Astrocyte (in vitro differentiated cells and primary cell): Measurements from ENCODE around the gene DCUN1D3.

Source experiments
- EZH2 ChIP-seq: IDR thresholded peaks from 2 replicates; pipeline ENCODE4 v1.6.1; 2012; ENCODE audit warnings: mild to moderate bottlenecking, low read length, inconsistent platforms; ENCODE audit not compliant: insufficient read depth
- TF ChIP-seq, protein P1 (sequence below): IDR thresholded peaks from 2 replicates; pipeline ENCODE4 v1.5.1; 2011; ENCODE audit warnings: low read depth, mild to moderate bottlenecking, inconsistent platforms, low read length, moderate library complexity; ENCODE audit not compliant: insufficient read depth

DNA sequence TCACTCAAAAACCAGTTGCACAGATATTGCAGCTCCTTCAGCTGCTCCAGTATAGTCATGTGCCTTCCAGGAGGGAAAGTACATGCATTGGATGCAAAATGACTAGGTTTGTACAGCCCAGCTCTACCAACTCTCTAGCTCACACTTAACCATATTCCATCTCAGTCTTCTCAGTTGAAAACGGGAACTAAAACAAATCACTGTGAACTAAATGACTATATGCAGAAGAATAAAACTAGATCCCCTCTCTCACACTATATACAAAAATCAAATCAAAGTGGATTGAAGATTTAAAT, 24.9 kb downstream of the DCUN1D3 start:
- TF ChIP-seq, protein P1, sequence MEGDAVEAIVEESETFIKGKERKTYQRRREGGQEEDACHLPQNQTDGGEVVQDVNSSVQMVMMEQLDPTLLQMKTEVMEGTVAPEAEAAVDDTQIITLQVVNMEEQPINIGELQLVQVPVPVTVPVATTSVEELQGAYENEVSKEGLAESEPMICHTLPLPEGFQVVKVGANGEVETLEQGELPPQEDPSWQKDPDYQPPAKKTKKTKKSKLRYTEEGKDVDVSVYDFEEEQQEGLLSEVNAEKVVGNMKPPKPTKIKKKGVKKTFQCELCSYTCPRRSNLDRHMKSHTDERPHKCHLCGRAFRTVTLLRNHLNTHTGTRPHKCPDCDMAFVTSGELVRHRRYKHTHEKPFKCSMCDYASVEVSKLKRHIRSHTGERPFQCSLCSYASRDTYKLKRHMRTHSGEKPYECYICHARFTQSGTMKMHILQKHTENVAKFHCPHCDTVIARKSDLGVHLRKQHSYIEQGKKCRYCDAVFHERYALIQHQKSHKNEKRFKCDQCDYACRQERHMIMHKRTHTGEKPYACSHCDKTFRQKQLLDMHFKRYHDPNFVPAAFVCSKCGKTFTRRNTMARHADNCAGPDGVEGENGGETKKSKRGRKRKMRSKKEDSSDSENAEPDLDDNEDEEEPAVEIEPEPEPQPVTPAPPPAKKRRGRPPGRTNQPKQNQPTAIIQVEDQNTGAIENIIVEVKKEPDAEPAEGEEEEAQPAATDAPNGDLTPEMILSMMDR, result no peak
- TF ChIP-seq EZH2, result no peak
